Measurements from ENCODE around the gene MTUS2.

GRCh38 chr13:29527916-29528315 is 707.8 kb downstream of the MTUS2 start:
- TF ChIP-seq CTCF (conservative IDR thresholded peaks at IDR 0.05; ENCODE audit: low read length) (no peak), EZH2phosphoT487 (IDR thresholded peaks at IDR 0.05; ENCODE audit: borderline replicate concordance) (no peak)
